Measurements from ENCODE around the gene CBFA2T3. TPM values are rescaled to one million over a fixed set of nuclear protein-coding genes. Genes with fewer than 3 reads are reported as not detected.

Gene CBFA2T3
- total and polyA plus RNA-seq, 2 donors (not counting 1 experiment from before 2014, with no cell fraction given) = 40.8 to 58.3 TPM

DNA sequence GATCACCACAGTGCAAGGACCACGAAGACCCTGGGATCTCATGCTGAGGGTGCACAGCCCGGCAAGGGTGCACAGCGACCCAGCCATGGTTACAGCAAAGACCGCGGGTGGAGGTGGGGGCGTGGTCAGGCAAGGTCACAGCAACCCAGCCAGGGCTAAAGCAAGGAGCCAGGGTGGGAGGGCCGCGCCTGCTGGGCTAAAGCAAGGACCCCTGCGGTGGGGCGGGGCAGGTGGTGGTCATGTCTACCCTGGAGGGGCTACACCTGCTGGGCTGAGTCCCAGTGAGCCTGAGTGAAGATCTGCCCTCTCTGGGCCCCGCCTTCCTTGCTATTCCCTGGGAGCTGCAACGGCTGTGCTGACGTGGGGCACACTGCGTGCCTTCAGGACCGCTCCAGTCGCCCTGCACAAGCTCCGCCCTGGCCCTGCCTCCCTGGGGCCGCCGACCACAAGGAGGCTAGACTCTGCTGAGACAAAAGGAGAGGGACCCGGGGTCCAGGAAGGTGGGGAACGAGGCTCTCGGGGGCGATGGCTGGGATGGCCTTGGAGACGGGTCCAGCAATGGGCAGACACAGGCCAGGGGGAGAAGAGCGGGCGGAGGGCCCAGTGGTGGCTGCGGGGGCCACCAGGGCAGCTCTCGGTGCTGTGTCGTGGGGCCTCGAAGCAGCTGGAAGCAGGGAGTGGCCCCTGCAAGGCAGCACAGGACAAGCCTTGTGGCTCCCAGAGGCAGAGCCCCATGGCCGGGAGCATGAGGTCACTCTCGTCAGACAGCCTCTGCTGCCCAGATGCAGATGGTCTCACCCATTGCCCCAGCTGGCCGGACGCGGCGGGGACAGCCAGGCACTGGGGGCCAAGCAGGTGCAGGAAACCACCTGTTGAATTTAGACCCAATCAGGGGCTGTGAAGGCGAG lies 52.8 kb downstream of the CBFA2T3 start:
- POLR2A ChIA-PET = no interaction called here
- H3K4me1 Mint-ChIP-seq = peaks cover 63% of the 10 kb centered on the region
- intact Hi-C loops (cut with micrococcal nuclease) = loop anchor here (5.0 kb wide), 1 partner anchor 193 kb away; no protein-coding TSS in a partner anchor

DNA sequence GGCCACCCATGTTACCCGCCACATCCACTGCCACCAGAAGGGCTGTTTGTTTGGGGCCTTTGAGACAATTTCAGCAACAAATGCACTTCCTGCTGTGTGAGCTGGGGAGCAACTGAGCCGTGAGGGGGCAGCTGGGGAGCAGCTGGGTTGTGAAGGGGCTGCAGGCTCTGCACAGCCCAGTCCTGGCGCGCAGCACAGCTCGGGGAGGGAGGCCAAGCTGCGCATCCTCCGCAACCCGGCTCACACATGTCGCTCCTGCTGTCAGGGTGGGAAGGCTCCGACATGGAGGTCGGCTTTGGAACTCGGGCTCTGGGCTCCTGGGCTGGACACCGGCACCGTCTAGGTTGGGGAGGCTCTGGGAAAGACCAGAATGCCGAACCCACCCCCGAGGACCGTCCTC lies 53.6 kb downstream of the CBFA2T3 start:
- no peak for DNase-seq

More for the DNA sequence above, 52.8 kb downstream of the CBFA2T3 start:
- Histone ChIP-seq H3K4me3 (ENCODE audit: control extremely low read depth in 1 of 5, extremely low read depth in 1 of 5, insufficient read depth in 1 of 5, low read depth in 2 of 5, low read length in 4 of 5) (no peak overlapping the region), H3K79me2 (ENCODE audit: control insufficient read depth, insufficient read depth, low read length) (peaks cover 100% of the 10 kb centered on the region), H3K9me3 (ENCODE audit: control extremely low read depth in 1 of 3, control insufficient read depth in 2 of 3, insufficient read depth in 1 of 3, low read length in 2 of 3) (no peaks in the 10 kb centered on the region), H3K4me1 (ENCODE audit: control insufficient read depth in 2 of 2, insufficient read depth in 2 of 2, low read length in 2 of 2) (peaks cover 56 to 70% of the 10 kb centered on the region in 2 donors), H2AFZ (ENCODE audit: insufficient read depth, low read depth, low read length, poor library complexity, severe bottlenecking) (no peak overlapping the region), H3K9ac (ENCODE audit: low read length) (no peak overlapping the region), H3K27ac (ENCODE audit: low read length in 2 of 2) (no peak overlapping the region), H4K20me1 (ENCODE audit: control insufficient read depth, insufficient read depth, low read length, poor library complexity, severe bottlenecking) (peaks cover 96% of the 10 kb centered on the region), H3K36me3 (replicated peaks in 1 of 2; ENCODE audit: control extremely low read depth in 1 of 2, control insufficient read depth in 1 of 2, extremely low read depth in 1 of 2, insufficient read depth in 2 of 2, low read length in 1 of 2) (peaks cover 0 to 25% of the 10 kb centered on the region in 2 experiments), H3K4me2 (replicated peaks; ENCODE audit: low read depth, low read length, poor library complexity, severe bottlenecking) (peak overlapping the region; percentile 78), H3K27me3 (replicated peaks in 1 of 4; ENCODE audit: control extremely low read depth in 1 of 4, control insufficient read depth in 3 of 4, insufficient read depth in 4 of 4, low read length in 3 of 4) (no peaks in the 10 kb centered on the region)
- ATAC-seq (ENCODE audit: low read depth) = no peak
- no peak overlapping the region for H3K4me3 Mint-ChIP-seq
- no peaks in the 10 kb centered on the region for H3K27me3 Mint-ChIP-seq
- H3K27ac Mint-ChIP-seq = peak overlapping the region; percentile 46
- WGBS (ENCODE audit: insufficient coverage) = 90% methylated on average over 37 of the region's 37 CpGs
- CTCF ChIA-PET = interaction anchor here (0.7 to 2.4 kb wide), 6 partner anchors 11 to 243 kb away, joined by 3 to 9 read pairs (median 4); no protein-coding TSS in a partner anchor
- no peak for DNase-seq
- no peak for TF ChIP-seq EZH2 (IDR thresholded peaks at IDR 0.05; ENCODE audit: borderline replicate concordance, insufficient read depth, low read depth, low read length, poor library complexity, severe bottlenecking)
- no peaks in the 10 kb centered on the region for H3K9me3 Mint-ChIP-seq (ENCODE audit: insufficient read depth)

More for the DNA sequence above, 53.6 kb downstream of the CBFA2T3 start:
- no peaks in the 10 kb centered on the region for H3K27me3 Mint-ChIP-seq
- H3K4me1 Mint-ChIP-seq = peaks cover 65% of the 10 kb centered on the region
- Histone ChIP-seq H3K4me2 (replicated peaks; ENCODE audit: low read depth, low read length, poor library complexity, severe bottlenecking) (peak overlapping the region; percentile 78), H3K79me2 (ENCODE audit: control insufficient read depth, insufficient read depth, low read length) (peaks cover 99% of the 10 kb centered on the region), H3K27me3 (replicated peaks in 1 of 4; ENCODE audit: control extremely low read depth in 1 of 4, control insufficient read depth in 3 of 4, insufficient read depth in 4 of 4, low read length in 3 of 4) (no peaks in the 10 kb centered on the region), H3K9me3 (ENCODE audit: control extremely low read depth in 1 of 3, control insufficient read depth in 2 of 3, insufficient read depth in 1 of 3, low read length in 2 of 3) (no peaks in the 10 kb centered on the region), H3K4me3 (ENCODE audit: control extremely low read depth in 1 of 5, extremely low read depth in 1 of 5, insufficient read depth in 1 of 5, low read depth in 2 of 5, low read length in 4 of 5) (no peak overlapping the region), H3K27ac (ENCODE audit: low read length in 2 of 2) (peak overlapping the region in 1 of 2 donors; percentile 2), H3K36me3 (replicated peaks in 1 of 2; ENCODE audit: control extremely low read depth in 1 of 2, control insufficient read depth in 1 of 2, extremely low read depth in 1 of 2, insufficient read depth in 2 of 2, low read length in 1 of 2) (peaks cover 0 to 24% of the 10 kb centered on the region in 2 experiments), H2AFZ (ENCODE audit: insufficient read depth, low read depth, low read length, poor library complexity, severe bottlenecking) (no peak overlapping the region), H3K9ac (ENCODE audit: low read length) (no peak overlapping the region), H3K4me1 (ENCODE audit: control insufficient read depth in 2 of 2, insufficient read depth in 2 of 2, low read length in 2 of 2) (peaks cover 56 to 70% of the 10 kb centered on the region in 2 donors), H4K20me1 (ENCODE audit: control insufficient read depth, insufficient read depth, low read length, poor library complexity, severe bottlenecking) (peaks cover 92% of the 10 kb centered on the region)
- ChIA-PET POLR2A (no interaction called here), CTCF (interaction anchor here (0.9 to 2.4 kb wide), 3 partner anchors 12 to 244 kb away, joined by 3 to 9 read pairs (median 4); no protein-coding TSS in a partner anchor)
- WGBS (ENCODE audit: insufficient coverage) = 86% methylated on average over 17 of the region's 17 CpGs
- H3K27ac Mint-ChIP-seq = peak overlapping the region; percentile 59
- ATAC-seq (ENCODE audit: low read depth) = no peak
- intact Hi-C loops (cut with micrococcal nuclease) = loop anchor here (5.0 kb wide), 1 partner anchor 194 kb away; no protein-coding TSS in a partner anchor
- no peaks in the 10 kb centered on the region for H3K9me3 Mint-ChIP-seq (ENCODE audit: insufficient read depth)
- no peak for TF ChIP-seq EZH2 (IDR thresholded peaks at IDR 0.05; ENCODE audit: borderline replicate concordance, insufficient read depth, low read depth, low read length, poor library complexity, severe bottlenecking)
- TF ChIP-seq, protein P1, sequence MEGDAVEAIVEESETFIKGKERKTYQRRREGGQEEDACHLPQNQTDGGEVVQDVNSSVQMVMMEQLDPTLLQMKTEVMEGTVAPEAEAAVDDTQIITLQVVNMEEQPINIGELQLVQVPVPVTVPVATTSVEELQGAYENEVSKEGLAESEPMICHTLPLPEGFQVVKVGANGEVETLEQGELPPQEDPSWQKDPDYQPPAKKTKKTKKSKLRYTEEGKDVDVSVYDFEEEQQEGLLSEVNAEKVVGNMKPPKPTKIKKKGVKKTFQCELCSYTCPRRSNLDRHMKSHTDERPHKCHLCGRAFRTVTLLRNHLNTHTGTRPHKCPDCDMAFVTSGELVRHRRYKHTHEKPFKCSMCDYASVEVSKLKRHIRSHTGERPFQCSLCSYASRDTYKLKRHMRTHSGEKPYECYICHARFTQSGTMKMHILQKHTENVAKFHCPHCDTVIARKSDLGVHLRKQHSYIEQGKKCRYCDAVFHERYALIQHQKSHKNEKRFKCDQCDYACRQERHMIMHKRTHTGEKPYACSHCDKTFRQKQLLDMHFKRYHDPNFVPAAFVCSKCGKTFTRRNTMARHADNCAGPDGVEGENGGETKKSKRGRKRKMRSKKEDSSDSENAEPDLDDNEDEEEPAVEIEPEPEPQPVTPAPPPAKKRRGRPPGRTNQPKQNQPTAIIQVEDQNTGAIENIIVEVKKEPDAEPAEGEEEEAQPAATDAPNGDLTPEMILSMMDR (IDR thresholded peaks at IDR 0.05) = no peak
- H3K4me3 Mint-ChIP-seq = peak overlapping the region; percentile 19

Data from B cell (primary cell).